ENCODE data around the gene TMPRSS9. TPM values are rescaled to one million over a fixed set of nuclear protein-coding genes. Genes with fewer than 3 reads are reported as not detected.

TMPRSS9 gene
- total and polyA plus RNA-seq, 2 of the 13 experiments (the other 11 are each of a cell fraction or from before 2014, with no cell fraction given): 2.5 to 5.2 TPM

DNA sequence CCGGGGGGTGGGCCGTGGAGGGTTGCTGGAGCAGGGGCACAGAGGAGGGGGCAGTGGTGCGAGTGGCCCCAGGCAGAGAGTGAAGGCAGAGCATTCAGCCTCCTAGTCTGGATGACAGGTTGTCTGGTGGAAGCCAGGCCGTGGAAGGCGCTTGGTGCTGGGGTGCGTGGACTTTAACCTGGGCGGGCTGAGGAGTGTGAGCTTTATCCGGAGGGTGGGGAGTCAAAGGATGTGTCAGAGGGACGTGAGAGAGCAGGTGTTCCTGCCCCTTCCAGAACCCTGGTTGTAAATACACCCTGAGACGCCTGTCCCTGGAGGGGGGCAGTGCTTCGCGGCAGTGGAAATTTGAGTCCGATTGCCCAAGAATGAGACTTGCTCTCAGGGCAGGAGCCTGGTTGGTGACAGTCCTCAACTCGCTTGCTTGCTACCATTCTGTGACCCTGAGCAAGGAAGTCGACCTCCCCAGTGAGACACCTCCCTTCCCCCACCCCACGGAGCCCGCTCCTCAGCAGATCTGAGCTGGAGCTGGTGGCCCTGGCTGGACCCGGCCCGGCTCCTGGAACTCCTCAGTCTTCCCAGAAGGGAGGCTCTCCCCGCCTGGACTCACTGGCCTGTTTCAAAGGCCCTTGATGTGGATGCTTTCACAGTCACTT lies 29.3 kb upstream of the TMPRSS9 start (continued):
- no peak for TF ChIP-seq ZBTB40 (IDR thresholded peaks at IDR 0.05)
- TF ChIP-seq ZBTB40 (CRISPR knock-in tag; IDR thresholded peaks at IDR 0.05): peak; percentile 15; the same call in 1 of the 2 replicates
- peak; percentile 61; the same call in 1 of the 2 replicates for TF ChIP-seq ZNF788 (CRISPR knock-in tag; IDR thresholded peaks at IDR 0.05; ENCODE audit: borderline replicate concordance)
- TF ChIP-seq HOXA5 (CRISPR knock-in tag; IDR thresholded peaks at IDR 0.05): peak; percentile 42; the same call in 1 of the 2 replicates
- TF ChIP-seq MED1 (CRISPR knock-in tag; IDR thresholded peaks at IDR 0.05): peak; percentile 50
- TF ChIP-seq HDAC2 (CRISPR knock-in tag; IDR thresholded peaks at IDR 0.05): peak; percentile 81
- TF ChIP-seq ZBTB38 (CRISPR knock-in tag; IDR thresholded peaks at IDR 0.05): no peak
- TF ChIP-seq FOSL2 (CRISPR knock-in tag; IDR thresholded peaks at IDR 0.05): peak; percentile 35
- TF ChIP-seq, protein P1, sequence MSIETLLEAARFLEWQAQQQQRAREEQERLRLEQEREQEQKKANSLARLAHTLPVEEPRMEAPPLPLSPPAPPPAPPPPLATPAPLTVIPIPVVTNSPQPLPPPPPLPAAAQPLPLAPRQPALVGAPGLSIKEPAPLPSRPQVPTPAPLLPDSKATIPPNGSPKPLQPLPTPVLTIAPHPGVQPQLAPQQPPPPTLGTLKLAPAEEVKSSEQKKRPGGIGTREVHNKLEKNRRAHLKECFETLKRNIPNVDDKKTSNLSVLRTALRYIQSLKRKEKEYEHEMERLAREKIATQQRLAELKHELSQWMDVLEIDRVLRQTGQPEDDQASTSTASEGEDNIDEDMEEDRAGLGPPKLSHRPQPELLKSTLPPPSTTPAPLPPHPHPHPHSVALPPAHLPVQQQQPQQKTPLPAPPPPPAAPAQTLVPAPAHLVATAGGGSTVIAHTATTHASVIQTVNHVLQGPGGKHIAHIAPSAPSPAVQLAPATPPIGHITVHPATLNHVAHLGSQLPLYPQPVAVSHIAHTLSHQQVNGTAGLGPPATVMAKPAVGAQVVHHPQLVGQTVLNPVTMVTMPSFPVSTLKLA (IDR thresholded peaks at IDR 0.05): peak; percentile 23; the same call in 1 of the 2 replicates
- TF ChIP-seq HMG20B (CRISPR knock-in tag; conservative IDR thresholded peaks at IDR 0.05): 0 out of 2 replicates have a peak, but pooled peaks have one; percentile 14
- TF ChIP-seq THAP11 (CRISPR knock-in tag; IDR thresholded peaks at IDR 0.05): peak; percentile 28; the same call in 1 of the 2 replicates
- TF ChIP-seq FOXC1 (CRISPR knock-in tag; IDR thresholded peaks at IDR 0.05; ENCODE audit: borderline replicate concordance): 0 out of 2 replicates have a peak, but pooled peaks have one; percentile 52
- TF ChIP-seq EP300 (IDR thresholded peaks at IDR 0.05; ENCODE audit: low read depth in 2 of 2, low read length in 2 of 2): peak in 1 of 2 experiments; percentile 16; a peak in 1 of 4 replicates
- TF ChIP-seq EP300 (CRISPR knock-in tag; IDR thresholded peaks at IDR 0.05; ENCODE audit: borderline replicate concordance): no peak
- TF ChIP-seq SRSF4 (IDR thresholded peaks at IDR 0.05; ENCODE audit: low read depth, low read length, poor library complexity, severe bottlenecking): no peak
- TF ChIP-seq ZFP91 (CRISPR knock-in tag; IDR thresholded peaks at IDR 0.05; ENCODE audit: borderline replicate concordance): peak; percentile 21; the same call in 1 of the 2 replicates
- TF ChIP-seq NFKB2 (CRISPR knock-in tag; IDR thresholded peaks at IDR 0.05; ENCODE audit: borderline replicate concordance): peak; percentile 35; the same call in 1 of the 2 replicates
- peak; percentile 59 for TF ChIP-seq ZFY (CRISPR knock-in tag; IDR thresholded peaks at IDR 0.05)
